Hematopoietic multipotent progenitor cell treated with erythropoietin and hydrocortisone succinate and interleukin-3 and kit ligand, for 17 days (in vitro differentiated cells): ENCODE results near the gene RAPGEF4.
"Not testable (repeated sequence)": the region's sequence is repeated elsewhere in the genome, so short reads cannot be mapped to it uniquely, and the experiment has no call there.

Experiments
- DNase-seq: peaks from one replicate; pipeline ENCODE4 v3.0.0-alpha.2; 2015; ENCODE audit warnings: low spot score

The RAPGEF4 gene

DNA sequence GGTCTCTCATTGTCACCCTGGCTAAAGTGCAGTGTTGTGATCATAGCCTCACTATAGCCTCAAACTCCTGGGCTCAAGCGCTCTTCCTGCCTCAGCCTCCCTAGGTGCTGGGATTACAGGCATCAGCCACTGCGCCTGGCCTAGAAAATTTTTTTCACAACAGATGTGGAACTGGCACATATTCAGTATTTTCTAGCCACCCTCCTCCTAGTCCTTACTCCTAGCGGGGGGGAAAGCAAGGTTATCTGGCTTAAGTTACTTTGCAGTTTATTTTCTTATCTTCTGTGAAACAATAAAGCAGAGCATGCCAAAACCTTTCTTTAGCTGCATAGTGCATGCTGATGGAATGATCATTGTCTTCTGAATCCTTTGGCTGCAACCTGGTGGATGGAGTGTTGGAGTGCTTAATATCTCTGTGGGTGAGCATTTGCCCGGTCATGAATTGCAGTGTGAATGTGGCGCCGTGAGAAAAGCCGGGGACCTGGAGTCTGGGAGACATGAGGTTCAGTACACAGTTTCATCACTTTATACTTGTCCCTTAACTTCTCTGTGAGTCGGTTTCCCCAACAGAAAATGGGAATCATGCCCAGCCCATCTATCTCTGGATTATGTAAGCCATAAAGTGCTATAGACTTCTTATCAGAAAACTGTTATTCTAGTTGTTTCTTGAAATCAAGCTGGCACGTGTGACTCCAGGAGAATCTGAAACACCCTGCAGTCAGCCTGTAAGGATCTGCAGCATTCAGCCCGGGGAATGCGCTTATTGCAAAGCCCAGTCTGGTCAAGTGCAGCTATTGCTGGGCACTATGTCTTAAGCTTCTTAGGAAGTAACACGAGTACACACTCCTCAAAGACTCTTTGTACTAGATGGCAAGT lies 301.8 kb downstream of the RAPGEF4 start:
- no peak for DNase-seq

GRCh38 chr2:173038257-173038656 lies 302.6 kb downstream of the RAPGEF4 start:
- not testable (repeated sequence) for DNase-seq

GRCh38 chr2:173040729-173041128 lies 305.1 kb downstream of the RAPGEF4 start:
- no peak for DNase-seq

- DNase-seq, result no peak
Observed at GRCh38 chr2:173043476-173043875, 307.8 kb downstream of the RAPGEF4 start.

DNA sequence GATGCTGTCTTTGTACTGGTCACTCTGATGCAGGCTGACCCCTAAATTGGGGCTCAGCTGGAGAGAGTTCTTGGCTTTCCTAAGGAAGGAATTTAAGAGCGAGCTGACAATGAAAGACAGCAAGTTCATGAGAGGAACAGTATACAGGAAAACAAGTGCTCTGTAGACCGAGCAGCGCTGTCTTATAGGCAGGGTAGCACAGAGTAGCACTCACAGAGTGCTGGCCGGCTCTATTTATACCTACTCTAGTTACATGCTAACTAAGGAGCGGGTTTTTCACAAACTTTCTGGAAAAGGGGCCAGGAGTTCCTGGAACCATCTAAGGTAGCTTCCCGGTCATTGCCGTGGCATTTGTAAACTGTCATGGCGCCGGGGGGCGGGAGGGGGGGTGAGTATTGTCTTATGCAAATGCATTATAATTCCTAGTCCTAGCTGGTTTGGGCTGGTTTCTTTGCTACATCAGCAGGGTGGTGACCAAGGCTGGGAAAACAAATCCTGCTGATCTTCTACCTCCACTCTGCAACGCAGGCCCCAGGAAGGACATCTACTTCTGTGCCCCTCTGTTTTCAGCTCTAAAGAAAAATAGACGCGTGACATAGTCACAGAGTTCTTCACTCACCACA lies 308.4 kb downstream of the RAPGEF4 start:
- no peak for DNase-seq

- DNase-seq, result no peak
Observed at GRCh38 chr2:173044686-173045085, 309.0 kb downstream of the RAPGEF4 start.

DNA sequence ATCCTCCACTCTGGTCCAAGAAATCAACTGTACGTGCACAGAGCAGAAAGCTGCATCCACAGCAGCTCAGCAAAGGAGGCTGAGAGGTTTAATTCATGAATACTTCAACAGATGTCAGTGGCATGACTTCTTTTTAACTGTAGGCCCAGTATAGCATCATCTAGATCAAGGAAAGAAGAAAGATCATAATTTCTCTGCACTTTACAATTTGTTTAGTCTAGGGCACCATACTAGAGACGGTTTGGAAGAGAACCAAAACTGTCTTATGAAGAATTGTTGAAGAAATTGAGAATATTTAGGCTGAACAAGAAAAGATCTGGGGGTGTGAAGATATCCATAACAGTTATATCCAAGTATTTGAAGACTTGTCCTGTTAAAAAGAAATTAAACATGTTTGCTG lies 309.5 kb downstream of the RAPGEF4 start:
- no peak for DNase-seq

DNA sequence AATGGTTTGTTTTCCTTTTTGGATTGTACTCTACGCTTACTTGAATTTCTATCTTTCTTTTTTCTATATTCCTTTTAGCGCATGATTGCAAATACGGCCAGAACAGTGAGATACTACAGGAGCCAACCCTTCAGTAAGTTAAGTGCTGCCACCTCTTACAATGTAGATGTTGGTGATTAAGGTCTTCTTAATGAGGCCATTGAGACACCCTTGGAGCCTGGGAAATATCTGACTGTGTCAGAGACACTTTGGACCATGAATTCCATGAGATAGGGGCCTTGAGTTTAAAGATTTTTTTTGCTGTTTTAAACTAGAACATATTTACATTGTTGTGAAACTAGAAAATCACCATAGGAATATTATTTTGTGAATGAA lies 312.9 kb downstream of the RAPGEF4 start:
- no peak for DNase-seq

GRCh38 chr2:173048897-173049661 lies 313.4 kb downstream of the RAPGEF4 start:
- peak; percentile 21 for DNase-seq

- no peak for DNase-seq
Observed at GRCh38 chr2:173049831-173050230, 314.2 kb downstream of the RAPGEF4 start.

DNA sequence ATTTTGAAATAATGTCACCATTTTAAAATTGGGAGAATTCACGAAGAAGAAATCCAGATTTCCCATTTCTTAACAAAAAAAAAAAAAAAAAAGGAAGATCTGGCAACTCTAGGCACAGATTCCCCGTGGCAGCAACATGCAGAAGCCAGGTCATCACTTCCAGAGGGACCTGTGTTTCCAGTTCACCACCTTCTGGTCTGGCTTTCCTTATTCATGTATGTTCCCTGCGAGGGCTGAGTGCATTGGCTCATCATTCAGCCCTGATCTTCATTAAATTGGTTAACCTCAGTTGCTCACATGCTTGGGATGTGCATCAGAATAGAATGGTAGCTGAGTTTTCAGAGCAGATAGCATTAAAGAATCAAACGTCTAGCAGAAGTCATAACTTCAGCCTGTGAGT lies 315.0 kb downstream of the RAPGEF4 start:
- no peak for DNase-seq

GRCh38 chr2:173051463-173052215 lies 316.0 kb downstream of the RAPGEF4 start:
- no peak for DNase-seq

- DNase-seq, result no peak
Observed at GRCh38 chr2:173053043-173053699, 317.5 kb downstream of the RAPGEF4 start.

- DNase-seq, result no peak
Observed at GRCh38 chr2:173054466-173054865, 318.8 kb downstream of the RAPGEF4 start.

DNA sequence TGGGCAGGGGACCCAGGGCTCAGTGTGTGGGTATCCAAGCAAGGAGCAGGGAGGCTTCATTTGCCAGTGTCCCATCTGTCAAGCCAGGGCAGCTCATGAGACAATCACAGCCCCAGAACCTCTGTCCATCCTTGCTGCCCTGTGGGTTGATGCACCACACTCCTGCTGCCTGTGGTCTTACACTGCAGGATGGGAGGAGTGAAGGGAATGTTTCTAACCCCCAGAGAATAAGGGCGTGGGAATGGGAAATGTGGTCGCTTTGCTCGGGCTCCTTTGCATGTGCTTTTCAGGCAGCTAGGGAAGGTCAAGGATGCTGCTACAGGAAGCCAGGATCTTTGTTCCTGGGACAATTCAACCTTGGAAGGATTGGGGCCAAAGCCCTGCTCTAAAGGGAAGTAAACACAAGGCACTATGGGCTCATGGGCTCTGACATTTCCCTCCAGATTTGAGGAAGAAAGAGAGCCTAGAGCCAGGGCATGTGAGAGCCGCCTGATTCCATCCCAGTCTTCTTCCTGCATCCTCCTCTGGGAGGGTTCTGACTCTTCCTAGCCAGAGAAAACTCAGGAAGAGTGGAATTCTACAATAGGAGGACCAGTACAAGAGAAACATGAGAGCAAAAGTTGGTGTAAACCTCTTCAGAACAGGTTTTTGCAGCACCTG lies 321.2 kb downstream of the RAPGEF4 start:
- no peak for DNase-seq

DNA sequence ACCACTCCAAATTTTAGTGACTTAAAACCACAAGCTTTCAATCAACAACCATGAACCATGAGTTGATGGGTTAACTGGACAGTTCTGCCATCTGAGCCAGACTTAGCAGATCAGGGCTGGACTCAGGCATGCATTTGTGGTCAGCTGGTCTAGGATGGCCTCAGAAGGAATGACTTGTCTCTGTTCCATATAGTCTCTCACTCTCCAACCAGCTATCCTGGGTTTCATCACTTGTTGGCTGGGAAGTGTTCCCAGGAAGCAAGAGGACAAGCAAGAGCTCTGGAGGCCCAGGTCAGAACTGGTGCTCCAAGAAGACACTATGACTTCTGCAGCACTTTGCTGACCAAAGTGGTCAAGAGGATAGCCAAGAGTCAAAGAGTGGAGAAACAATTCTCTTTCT lies 322.5 kb downstream of the RAPGEF4 start:
- no peak for DNase-seq

- DNase-seq, result no peak
Observed at GRCh38 chr2:173058673-173059072, 323.0 kb downstream of the RAPGEF4 start.

GRCh38 chr2:173059292-173059691 lies 323.6 kb downstream of the RAPGEF4 start:
- DNase-seq, result no peak

DNA sequence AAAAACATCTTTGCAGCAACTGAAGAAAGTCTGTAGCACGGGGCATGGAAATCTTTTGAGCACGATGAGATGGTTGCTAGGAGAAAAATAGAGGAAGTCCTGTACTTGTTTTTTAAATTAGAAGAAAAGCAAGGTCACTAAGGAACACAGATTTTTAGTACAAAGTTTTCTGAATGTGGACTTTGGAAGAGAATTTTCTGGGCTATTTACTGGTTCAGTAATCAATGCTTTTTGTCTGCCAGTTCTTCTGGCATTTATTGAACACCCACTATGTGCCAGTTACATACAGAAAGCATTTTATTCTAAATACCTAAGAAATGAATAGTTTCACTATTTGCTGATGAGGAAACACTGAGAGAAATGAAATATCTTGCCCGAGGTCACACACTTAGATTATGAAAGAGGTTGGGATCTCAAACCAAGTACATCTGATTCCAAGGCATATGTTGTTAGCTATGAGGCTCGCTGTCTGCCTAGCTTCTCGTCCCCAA lies 324.4 kb downstream of the RAPGEF4 start:
- no peak for DNase-seq

GRCh38 chr2:173062801-173063200 lies 327.2 kb downstream of the RAPGEF4 start:
- no peak for DNase-seq
